GM18951 (cell line): ENCODE results near the gene GH1.

Experiments used
- POLR2A ChIP-seq: IDR thresholded peaks from 4 replicates; pipeline ENCODE4 v1.6.1; 2011; ENCODE audit warnings: mild to moderate bottlenecking; ENCODE audit not compliant: insufficient read length, insufficient read depth; ENCODE audit errors: extremely low read depth
- in situ Hi-C: fragments of 300-500 bp; cut with MboI; formaldehyde crosslinking; loops from one replicate; pipeline ENCODE4 v1.12.0; 2022; ENCODE audit warnings: low sequenced_read_pairs, mixed read lengths, inconsistent platforms; ENCODE audit not compliant: unreplicated experiment

Gene GH1

DNA sequence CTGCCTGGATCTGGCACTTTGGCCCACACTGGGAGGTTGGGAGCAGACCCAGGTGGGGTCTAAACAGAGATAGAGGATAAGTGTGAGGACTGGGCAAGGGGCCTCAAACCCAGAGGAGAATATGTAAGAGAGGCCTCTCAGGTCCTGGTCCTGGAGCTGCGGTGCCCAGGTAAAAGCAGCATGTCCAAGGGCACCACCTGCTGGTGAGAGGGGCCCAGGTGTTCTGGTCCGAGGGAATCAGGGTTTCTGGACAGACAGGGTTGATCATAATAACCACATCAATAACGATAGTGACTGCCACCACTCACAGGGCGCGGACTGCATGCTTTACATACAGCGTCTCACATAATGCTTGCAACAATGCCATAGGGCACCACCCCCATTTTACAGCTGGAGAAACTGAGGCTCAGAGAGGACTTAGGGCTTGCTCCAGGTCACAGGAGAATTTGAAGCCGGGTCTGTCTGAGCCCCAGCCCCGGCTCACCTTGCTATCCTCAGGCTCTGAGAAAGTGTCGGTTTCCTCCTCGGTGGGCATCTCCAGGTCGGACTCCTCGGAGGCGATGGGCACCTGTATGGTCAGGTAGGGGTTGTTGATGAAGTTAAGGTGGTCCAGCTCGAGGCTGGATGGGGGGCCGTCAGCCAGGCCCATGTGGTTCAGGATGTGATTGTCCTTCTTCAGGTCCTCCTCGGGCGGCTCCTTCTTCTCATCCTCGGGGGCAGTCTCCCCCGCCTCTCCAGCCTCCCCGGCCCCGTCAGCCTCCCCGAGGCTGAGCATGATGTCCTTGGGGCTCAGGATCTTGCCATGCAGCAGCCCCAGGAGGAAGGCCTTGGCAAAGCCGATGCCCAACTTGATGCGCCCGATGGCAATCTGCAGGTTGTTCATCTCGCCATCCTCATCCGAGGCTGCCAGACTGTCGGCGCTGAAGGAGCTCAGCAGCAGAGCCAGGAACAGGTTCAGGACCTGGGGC is 32.6 kb upstream of the GH1 start:
- TF ChIP-seq POLR2A = no peak
- in situ Hi-C loops = no loop called here

- in situ Hi-C loops = no loop called here
Measured at GRCh38 chr17:63949576-63950250, 31.1 kb upstream of the GH1 start.

DNA sequence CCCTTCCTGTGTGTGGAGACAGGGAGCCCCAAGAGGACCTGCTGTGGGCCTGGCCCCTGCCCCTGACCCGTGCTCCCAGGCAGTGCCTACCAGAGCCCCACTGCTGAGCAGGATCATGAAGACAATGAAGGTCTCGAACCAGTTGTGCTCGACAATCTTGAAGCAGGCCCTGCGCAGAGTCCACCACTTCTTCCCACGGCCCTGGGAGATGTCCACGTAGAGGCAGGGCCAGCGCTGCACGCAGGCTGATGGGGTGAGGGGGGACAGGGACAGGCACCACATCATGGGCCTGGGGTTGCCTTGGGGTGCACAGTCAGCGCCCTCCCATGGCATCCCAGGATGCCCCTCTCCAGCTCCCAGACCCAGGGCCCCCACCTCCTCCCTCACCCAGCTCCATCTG is 29.9 kb upstream of the GH1 start:
- TF ChIP-seq POLR2A = no peak
- in situ Hi-C loops = no loop called here

More at GRCh38 chr17:63949576-63950250, 31.1 kb upstream of the GH1 start:
- no peak for TF ChIP-seq POLR2A

DNA sequence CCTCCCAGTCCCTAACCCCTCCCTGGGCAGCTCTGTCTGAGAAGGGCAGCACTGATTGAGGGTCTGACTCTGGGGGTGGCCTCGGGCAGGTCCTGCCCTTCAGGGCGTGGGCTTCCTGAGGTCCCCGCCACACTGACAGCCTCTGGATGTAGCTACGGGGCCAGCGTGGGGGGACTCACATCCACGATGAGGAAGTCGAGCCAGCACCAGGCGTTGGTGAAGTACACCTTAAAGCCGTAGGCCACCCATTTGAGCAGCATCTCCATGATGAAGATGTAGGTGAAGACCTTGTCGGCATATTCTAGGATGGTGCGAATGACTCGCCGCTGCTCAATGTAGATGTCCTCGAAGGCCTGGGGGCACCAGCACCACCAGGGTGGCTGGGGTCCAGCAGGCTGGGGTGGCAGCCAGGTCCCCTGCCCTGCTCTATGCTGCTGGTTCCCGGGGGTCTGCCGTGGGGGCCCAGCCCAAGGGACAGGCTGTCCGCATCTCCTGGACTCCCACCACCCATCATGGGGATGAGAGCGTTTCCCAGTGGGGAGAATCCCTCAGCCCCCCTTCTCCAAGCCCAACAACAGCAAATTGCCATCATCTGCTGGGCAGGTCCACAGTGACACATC is 29.2 kb upstream of the GH1 start:
- in situ Hi-C loops = no loop called here
- TF ChIP-seq POLR2A = no peak

DNA sequence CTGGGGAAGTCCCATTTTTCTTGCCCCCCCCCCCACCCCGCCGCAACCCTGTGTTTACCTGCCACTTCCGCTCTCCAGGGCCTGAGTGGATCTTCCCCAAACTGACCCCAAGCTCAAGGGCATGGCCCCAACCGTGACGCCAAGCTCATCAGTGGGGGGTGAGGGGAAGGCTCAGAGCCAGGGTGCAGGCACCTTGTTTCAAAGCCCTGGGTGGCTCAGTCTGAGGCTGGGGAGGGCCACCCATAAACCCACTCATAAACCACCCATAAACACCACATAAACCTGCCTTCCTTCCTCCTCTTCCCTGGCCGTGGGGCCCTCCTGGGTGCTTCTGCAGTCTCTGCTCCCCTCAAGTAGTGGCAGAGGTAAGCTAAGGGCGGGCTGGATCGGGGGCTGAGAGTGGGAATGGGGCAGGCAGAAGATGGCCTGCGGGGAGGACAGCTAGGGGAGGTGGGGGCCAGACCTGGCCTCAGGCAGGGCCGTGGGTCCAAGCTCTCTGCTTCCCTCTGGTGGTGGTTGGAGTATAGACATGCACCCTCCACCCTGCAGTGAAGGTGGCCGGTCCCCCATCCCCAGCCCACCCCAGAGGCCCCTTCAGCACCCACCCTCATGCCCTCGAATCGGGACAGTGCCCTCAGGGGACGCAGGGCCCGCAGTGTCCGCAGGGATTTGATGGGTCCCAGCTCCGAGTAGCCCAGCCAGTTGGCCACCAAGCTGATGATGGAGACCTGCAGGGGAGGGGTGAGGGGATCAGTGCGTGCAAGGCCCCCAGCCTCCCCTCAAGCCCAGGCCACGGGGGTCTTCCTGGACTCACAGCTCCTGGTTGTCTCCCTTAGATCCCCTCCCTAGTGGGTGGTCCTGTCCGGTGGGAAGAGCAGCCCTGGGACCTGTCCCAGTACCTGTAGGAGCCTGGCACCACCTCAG is 28.1 kb upstream of the GH1 start:
- peak; percentile 9 for TF ChIP-seq POLR2A
- in situ Hi-C loops = no loop called here

- in situ Hi-C loops = no loop called here
- TF ChIP-seq POLR2A = no peak
Measured at GRCh38 chr17:63945784-63946439, 27.3 kb upstream of the GH1 start.

DNA sequence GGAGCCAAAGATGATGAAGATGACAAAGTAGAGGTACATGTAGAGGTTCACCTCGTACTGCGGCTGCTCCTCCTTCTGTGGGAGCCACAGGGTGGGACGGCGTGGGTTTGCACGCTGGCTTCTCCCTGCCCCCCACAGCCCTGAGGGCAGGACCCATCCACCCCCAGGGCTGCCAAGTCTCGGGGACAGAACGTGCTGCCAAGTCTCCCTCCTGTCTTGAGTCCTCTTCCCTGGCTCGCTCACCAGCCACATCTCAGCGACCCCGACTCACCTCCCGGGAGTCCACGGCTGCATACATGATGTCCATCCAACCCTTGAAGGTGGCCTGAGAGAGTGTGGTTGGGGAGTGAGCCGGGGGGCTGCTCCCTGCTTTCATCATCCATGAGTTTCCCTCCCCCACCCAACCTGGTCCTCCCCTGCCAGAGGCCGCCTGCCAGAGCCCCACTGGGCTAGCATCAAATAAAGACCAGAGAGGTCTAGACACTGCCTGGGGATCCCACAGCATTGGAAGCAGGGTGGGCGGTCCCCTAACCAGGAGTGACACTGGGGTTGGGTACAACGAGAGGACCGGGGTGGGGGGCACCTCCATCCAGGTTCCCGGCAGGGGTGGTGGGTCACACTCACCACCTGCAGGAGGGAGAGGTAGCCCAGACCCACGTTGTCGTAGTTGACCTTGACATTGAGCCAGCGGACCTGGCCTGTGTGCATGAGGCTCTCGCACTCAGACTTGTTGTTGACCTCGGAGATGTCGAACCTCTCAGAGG is 26.3 kb upstream of the GH1 start:
- in situ Hi-C loops = no loop called here
- no peak for TF ChIP-seq POLR2A

GRCh38 chr17:63943745-63944144 is 25.1 kb upstream of the GH1 start:
- no peak for TF ChIP-seq POLR2A
- in situ Hi-C loops = no loop called here

DNA sequence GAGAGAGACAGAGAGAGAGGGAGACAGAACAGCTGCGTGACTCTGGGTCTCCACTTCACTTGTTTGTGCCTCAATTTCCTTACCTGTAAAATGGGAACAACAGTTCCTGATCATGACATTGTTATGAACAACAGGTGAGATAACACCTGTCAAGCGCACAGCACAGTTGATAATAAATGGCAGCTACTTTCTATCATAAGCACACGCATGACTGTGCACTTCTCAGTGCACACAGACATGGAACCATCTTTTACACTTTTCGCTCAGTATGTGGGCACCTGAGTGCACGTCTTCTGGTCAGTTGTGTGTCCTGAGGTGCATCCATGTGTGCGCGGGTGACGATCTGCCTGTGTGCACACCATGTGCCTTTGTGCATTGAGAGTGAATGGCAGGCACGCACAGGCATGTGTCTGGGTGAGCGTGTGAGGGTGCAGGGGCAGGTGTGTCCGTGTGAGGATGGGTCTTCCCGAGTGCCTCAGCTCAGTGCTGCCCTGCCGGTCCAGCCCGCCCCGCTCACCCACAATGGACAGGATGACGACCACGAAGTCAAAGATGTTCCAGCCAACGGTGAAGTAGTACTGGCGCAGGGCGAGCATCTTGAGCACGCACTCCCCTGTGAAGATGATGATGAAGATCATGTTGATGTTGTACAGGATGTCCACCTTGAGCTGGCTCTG is 23.8 kb upstream of the GH1 start:
- in situ Hi-C loops = no loop called here
- no peak for TF ChIP-seq POLR2A

DNA sequence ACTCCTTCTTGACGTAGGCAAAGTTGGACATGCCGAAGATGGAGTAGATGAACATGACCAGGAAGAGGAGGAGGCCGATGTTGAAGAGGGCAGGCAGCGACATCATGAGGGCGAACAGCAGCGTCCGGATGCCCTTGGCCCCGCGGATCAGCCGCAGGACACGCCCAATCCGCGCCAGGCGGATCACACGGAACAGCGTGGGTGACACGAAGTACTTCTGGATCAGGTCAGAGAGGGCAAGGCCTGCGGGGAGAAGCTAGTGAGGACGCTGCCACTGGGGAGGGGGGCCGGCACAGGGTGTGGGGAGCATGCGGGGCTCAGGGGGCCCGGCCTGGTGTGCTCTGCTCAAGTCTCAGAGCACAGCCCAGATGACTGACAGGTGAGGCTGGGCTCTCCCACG is 23.1 kb upstream of the GH1 start:
- no peak for TF ChIP-seq POLR2A
- in situ Hi-C loops = no loop called here

DNA sequence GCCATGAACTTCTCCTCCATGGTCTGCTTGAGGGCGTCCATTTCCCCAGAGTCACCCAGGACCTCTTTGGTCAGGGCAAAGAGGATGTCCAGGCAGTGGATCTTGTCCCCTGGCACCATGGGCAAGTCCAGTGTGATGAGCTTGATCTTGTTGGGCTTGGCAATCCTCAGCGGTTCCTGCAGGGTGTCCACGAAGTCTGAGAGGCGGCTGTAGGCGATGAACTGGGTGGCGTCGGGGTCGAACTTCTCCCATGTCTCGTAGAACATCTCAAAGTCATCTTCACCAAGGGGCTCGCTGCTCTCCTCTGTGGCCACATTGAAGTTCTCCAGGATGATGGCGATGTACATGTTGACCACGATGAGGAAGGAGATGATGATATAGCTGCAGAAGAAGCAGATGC is 22.5 kb upstream of the GH1 start:
- in situ Hi-C loops = no loop called here
- no peak for TF ChIP-seq POLR2A
